Measurements from ENCODE around the gene LEPROT.

DNA sequence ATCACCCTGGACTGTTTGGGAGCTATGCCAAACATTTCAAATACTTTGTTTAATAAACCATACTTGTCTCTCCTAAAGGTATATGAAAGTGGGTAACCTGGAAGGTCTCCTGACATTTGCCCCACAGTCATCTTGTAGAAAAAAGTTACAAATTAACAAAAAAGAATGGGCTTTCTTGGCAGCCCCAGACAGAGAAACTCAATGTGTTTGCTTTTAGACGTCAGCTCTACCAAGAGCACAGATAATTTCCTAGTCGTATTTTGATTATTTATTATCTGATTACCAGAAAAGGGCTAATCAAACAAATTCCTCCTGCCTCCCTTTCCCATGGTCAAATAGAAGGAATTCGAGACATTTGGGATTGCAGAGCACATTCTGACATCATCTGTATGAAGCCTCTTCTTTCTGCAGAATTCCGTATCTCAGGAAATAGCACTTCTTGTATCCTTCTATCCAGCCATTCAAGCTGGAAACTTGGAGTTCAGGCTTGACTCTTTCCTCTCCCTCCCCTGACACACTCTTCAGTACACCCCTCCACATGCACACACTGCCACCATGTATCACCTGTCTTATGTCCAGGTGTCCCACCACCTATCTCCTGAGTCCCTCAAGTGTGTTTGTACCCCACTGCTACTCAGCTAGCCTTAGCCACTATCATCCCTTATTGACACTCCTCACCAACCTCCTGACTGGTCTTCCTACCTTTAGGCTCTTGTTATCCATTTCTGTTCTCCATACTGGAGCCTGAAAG lies 42.8 kb upstream of the LEPROT start:
- TF ChIP-seq EZH2 (IDR thresholded peaks at IDR 0.05; ENCODE audit: insufficient read depth, poor library complexity, severe bottlenecking) (no peak), EZH2phosphoT487 (IDR thresholded peaks at IDR 0.05; ENCODE audit: insufficient read depth, low read depth) (no peak)

Measured in GM23248 (cell line).